HG03064 (cell line): ENCODE results near the gene SCAI.
"Not testable (repeated sequence)": the region's sequence is repeated elsewhere in the genome, so short reads cannot be mapped to it uniquely, and the experiment has no call there.

Source experiments
- ATAC-seq: cut with Tn5 transposase; IDR thresholded peaks from one replicate; pipeline ENCODE4 v1.9.1; 2021; ENCODE audit warnings: low read depth; ENCODE audit not compliant: unreplicated experiment

The SCAI gene

GRCh38 chr9:125143377-125144090, at the start of gene SCAI:
Gene SCAI (minus strand): TSS chr9:125143528. CDS start chr9:125143437, 91 bp downstream.
- ATAC-seq = peak; percentile 98

GRCh38 chr9:125190361-125190801, 47.1 kb upstream of the SCAI start:
- no peak for ATAC-seq

- peak; percentile 92 for ATAC-seq
Measured at GRCh38 chr9:125189361-125190289, 46.3 kb upstream of the SCAI start, which contains the start of gene PPP6C. Gene PPP6C (minus strand): TSS chr9:125189803. CDS start chr9:125189718, 85 bp downstream.

- ATAC-seq = peak; percentile 20
Measured at GRCh38 chr9:125189011-125189360, 45.7 kb upstream of the SCAI start.

- ATAC-seq = no peak
Measured at GRCh38 chr9:125183561-125183960, 40.2 kb upstream of the SCAI start.

- ATAC-seq = no peak
Measured at GRCh38 chr9:125183054-125183453, 39.7 kb upstream of the SCAI start.

GRCh38 chr9:125181756-125182155, 38.4 kb upstream of the SCAI start:
- not testable (repeated sequence) for ATAC-seq

GRCh38 chr9:125180876-125181275, 37.5 kb upstream of the SCAI start:
- ATAC-seq = no peak

GRCh38 chr9:125179776-125180175, 36.4 kb upstream of the SCAI start:
- ATAC-seq = not testable (repeated sequence)

- ATAC-seq = no peak
Measured at GRCh38 chr9:125177888-125178287, 34.6 kb upstream of the SCAI start.

GRCh38 chr9:125176636-125177035, 33.3 kb upstream of the SCAI start:
- no peak for ATAC-seq

- no peak for ATAC-seq
Measured at GRCh38 chr9:125172031-125172755, 28.9 kb upstream of the SCAI start.

GRCh38 chr9:125169895-125170294, 26.6 kb upstream of the SCAI start:
- ATAC-seq = no peak

- no peak for ATAC-seq
Measured at GRCh38 chr9:125166762-125167161, 23.4 kb upstream of the SCAI start.

GRCh38 chr9:125162891-125163290, 19.6 kb upstream of the SCAI start:
- ATAC-seq = not testable (repeated sequence)

- ATAC-seq = no peak
Measured at GRCh38 chr9:125161284-125161918, 18.1 kb upstream of the SCAI start.

- no peak for ATAC-seq
Measured at GRCh38 chr9:125160750-125161149, 17.4 kb upstream of the SCAI start.

GRCh38 chr9:125156551-125156950, 13.2 kb upstream of the SCAI start:
- ATAC-seq = no peak

GRCh38 chr9:125153712-125154367, 10.5 kb upstream of the SCAI start:
- no peak for ATAC-seq

GRCh38 chr9:125151730-125152129, 8.4 kb upstream of the SCAI start:
- ATAC-seq = no peak
